C4-2B (cell line): ENCODE measurements around the gene TTLL10.

Experiments used
- H3K27ac ChIP-seq: fragments of 450-650 bp; 2 replicates; pipeline ENCODE4 v1.5.1; 2017
- CTCF ChIP-seq: fragments of 450-650 bp; conservative IDR thresholded peaks from 2 replicates; pipeline ENCODE4 v1.5.1; 2017; ENCODE audit warnings: mild to moderate bottlenecking
- ZFX ChIP-seq: fragments of 450-650 bp; IDR thresholded peaks from 2 replicates; pipeline ENCODE4 v1.6.1; 2017

The TTLL10 gene

GRCh38 chr1:1213345-1214265 lies 39.9 kb downstream of the TTLL10 start, which contains the start of gene TNFRSF4:
Gene TNFRSF4 (minus strand): TSS chr1:1214153. CDS start chr1:1214127, 26 bp downstream.
- TF ChIP-seq ZFX (no peak), CTCF (no peak)
- H3K27ac ChIP-seq = no peak within 1 kb of the TSS

DNA sequence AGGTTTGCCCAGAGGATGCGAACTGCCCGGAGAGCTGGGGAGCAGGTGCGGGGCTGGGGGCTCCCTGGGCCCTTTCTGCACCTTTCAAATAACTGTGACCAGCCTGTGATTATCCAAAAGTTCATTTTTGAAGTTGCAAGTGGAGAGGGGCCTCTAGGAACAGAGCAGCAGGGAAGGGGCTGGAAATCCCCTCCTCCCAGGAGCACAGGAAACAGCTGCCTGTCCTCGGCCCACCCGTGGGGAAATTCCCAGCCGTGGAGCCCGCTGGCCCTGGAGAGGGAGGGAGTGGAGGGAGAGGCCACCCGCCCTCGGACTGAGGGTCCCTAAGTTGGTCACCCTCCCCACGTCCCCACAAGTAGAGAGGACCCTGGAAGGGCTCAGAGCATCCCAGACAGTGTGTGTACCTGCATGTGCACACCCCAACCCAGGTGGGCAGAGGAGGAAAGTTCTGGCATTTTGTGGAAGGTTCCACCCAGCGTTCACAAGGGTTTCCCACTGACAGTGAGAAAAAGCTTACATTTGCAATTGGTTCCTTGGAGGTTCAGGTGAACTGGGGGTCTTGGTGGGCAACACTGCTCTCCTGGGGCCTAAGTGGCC lies 41.5 kb downstream of the TTLL10 start:
- TF ChIP-seq ZFX = no peak
- no peak for TF ChIP-seq CTCF
- no peak overlapping the region for H3K27ac ChIP-seq

- H3K27ac ChIP-seq = no peak overlapping the region
- TF ChIP-seq CTCF (no peak), ZFX (no peak)
These were observed 42.4 kb downstream of the TTLL10 start for GRCh38 chr1:1215881-1216605.

- no peak overlapping the region for H3K27ac ChIP-seq
- TF ChIP-seq CTCF = no peak
These were observed 43.3 kb downstream of the TTLL10 start for GRCh38 chr1:1216770-1217620.

DNA sequence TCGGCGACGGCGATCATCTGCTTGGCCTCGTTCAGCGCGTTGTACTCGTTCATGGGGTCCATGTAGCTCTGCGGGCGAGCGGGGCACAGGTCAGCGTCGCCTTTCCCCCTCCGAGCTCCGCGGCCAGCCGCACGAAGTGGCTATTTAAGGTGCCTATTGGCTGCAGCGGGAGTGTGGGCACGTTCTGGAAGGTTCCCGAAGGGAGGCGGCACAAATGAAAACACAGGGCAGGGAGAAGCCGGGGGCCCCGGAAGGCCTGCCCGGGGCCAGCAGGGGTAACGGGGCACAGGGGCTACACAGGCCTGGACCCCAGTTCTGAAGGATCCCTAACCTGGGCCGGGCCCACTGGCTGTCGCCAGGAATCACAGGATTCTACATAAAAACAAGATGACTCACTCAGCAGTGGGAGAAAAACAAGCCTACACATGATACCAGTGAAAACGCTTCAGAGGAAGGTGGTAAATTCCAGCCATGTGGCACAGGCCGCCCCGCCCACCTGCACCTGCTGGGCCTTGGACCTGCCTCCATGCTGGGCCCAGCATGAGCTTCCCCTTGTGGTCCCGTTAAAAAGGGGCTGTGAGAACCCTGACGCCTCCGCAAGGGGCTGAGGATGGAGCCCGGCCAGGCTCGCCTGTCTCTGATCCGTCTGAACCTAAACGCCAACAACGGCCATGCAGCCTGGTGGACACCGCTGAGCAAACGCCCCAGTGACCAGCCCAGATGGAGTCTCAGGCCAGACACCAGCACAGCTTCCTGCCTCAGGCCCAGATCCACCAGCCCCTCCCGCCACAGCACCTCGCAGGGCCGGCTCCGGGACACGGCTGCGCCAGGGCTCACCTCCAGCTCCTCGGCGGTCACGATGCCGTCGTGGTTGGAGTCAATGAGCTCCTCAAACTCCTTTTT lies 44.2 kb downstream of the TTLL10 start:
- no peak for TF ChIP-seq CTCF
- TF ChIP-seq ZFX = no peak
- no peak overlapping the region for H3K27ac ChIP-seq

DNA sequence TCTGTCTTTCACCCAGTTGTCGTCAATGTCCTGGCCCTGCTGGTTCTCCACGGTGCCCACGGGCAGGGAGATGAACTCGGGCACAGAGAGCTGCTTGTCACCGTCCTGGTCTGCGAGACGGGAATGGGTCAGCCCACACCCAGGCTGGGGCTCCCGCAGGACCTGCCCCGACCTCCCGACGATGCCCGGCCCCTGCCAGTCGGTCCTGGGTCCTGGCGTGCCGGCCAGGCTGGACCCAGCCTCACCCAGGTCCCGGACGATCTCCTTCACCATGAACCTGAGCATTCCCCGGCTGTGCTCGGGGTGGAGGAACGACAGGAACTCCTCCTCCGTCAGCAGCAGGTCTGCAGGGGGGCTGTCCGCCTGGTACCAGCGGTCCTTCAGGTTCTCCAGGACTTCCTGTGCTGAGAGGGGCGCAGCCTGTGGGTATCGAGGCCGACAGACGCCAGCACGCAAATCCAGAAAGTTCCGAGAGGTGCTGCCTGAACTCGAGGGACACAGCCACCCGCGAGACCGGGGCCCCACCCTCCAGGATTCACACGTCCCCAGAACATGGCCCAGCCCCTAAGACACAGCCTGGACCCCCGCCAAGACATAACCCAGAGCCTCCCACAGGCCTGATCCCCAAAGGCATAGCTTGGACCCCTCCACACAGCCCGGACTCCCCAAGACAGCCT lies 45.0 kb downstream of the TTLL10 start:
- TF ChIP-seq ZFX = no peak
- no peak for TF ChIP-seq CTCF
- H3K27ac ChIP-seq = no peak overlapping the region
